ENCODE data around the gene RNF144A.

DNA sequence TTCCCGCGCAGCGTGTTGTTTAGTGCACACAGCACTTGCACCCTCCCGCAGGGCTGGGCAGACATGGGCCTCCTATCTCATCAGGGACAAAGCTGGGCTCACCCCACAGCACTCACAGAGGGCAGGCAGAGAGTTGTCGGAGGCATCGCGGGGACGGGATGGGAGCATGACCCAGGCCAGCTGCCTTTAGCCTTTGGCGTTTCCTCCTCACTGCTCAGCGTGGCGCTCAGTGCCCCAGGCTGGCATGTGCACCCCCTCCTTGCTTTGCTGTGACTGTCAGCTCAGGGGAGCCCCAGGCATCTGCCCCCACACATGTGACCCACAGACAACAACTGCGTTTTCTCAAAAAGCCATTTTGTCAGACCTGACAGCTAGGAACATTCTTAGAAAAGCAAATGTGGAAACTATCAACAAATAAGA, 101.1 kb downstream of the RNF144A start:
- TF ChIP-seq, protein P1, sequence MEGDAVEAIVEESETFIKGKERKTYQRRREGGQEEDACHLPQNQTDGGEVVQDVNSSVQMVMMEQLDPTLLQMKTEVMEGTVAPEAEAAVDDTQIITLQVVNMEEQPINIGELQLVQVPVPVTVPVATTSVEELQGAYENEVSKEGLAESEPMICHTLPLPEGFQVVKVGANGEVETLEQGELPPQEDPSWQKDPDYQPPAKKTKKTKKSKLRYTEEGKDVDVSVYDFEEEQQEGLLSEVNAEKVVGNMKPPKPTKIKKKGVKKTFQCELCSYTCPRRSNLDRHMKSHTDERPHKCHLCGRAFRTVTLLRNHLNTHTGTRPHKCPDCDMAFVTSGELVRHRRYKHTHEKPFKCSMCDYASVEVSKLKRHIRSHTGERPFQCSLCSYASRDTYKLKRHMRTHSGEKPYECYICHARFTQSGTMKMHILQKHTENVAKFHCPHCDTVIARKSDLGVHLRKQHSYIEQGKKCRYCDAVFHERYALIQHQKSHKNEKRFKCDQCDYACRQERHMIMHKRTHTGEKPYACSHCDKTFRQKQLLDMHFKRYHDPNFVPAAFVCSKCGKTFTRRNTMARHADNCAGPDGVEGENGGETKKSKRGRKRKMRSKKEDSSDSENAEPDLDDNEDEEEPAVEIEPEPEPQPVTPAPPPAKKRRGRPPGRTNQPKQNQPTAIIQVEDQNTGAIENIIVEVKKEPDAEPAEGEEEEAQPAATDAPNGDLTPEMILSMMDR (IDR thresholded peaks at IDR 0.05): no peak
- TF ChIP-seq POLR2A (IDR thresholded peaks at IDR 0.05): no peak

Measured in right lobe of liver (tissue), 4 donors.